Liver (tissue), 9 donors: ENCODE measurements around the gene CELSR2. TPM values are rescaled to one million over a fixed set of nuclear protein-coding genes. Genes with fewer than 3 reads are reported as not detected.

Source experiments
- DNase-seq: peaks from one replicate; pipeline ENCODE4 v3.0.0-alpha.2; 2017; ENCODE audit warnings: low spot score
- H3K27ac ChIP-seq, 2 donors: one replicate each; pipeline ENCODE4 v1.7.0; 2013; ENCODE audit warnings: inconsistent platforms in 2 of 2, low read length in 2 of 2, control low read depth in 1 of 2, low read depth in 1 of 2, mild to moderate bottlenecking in 1 of 2
- H3K27me3 ChIP-seq, 4 donors: one replicate each; pipeline versions ENCODE4 v1.6.1 to v1.7.0; 2013; ENCODE audit warnings: low read length in 3 of 4, inconsistent platforms in 1 of 4, mild to moderate bottlenecking in 1 of 4, moderate library complexity in 1 of 4; ENCODE audit not compliant: control insufficient read depth in 4 of 4, insufficient read depth in 4 of 4
- H3K36me3 ChIP-seq, 4 donors: one replicate each; pipeline versions ENCODE4 v1.6.1 to v1.7.0; 2013; ENCODE audit warnings: low read length in 3 of 4, mild to moderate bottlenecking in 3 of 4, low read depth in 1 of 4, moderate library complexity in 1 of 4; ENCODE audit not compliant: control insufficient read depth in 4 of 4, insufficient read depth in 3 of 4
- H3K4me1 ChIP-seq, 4 donors: one replicate each; pipeline versions ENCODE4 v1.6.1 to v1.7.0; 2013; ENCODE audit warnings: low read length in 3 of 4, mild to moderate bottlenecking in 3 of 4, moderate library complexity in 1 of 4; ENCODE audit not compliant: control insufficient read depth in 4 of 4, insufficient read depth in 4 of 4
- H3K4me3 ChIP-seq, 3 donors: one replicate each; pipeline versions ENCODE4 v1.6.1 to v1.7.0; 2013; ENCODE audit warnings: low read length in 3 of 3, control low read depth in 1 of 3, low read depth in 1 of 3, mild to moderate bottlenecking in 1 of 3
- H3K9ac ChIP-seq, 2 donors: one replicate each; pipeline ENCODE4 v1.7.0; 2013; ENCODE audit warnings: low read length in 2 of 2, mild to moderate bottlenecking in 2 of 2, moderate library complexity in 2 of 2, control low read depth in 1 of 2, low read depth in 1 of 2
- H3K9me3 ChIP-seq, 4 donors: one replicate each; pipeline versions ENCODE4 v1.6.1 to v1.7.0; 2013; ENCODE audit warnings: low read length in 3 of 4; ENCODE audit not compliant: control insufficient read depth in 4 of 4
- EGR1 ChIP-seq, 2 donors: IDR thresholded peaks; 2 replicates each; pipeline ENCODE4 v1.6.1; 2016 to 2018; ENCODE audit warnings: antibody characterized with exemption in 2 of 2, low read depth in 2 of 2
- FOXA1 ChIP-seq: IDR thresholded peaks from 2 replicates; pipeline ENCODE4 v1.6.1; 2016; ENCODE audit warnings: antibody characterized with exemption
- FOXA2 ChIP-seq: IDR thresholded peaks from 2 replicates; pipeline ENCODE4 v1.6.1; 2016; ENCODE audit warnings: antibody characterized with exemption
- GABPA ChIP-seq, 2 donors: IDR thresholded peaks in 1 of 2; conservative IDR thresholded peaks in 1 of 2; 2 replicates each; pipeline ENCODE4 v1.6.1; 2016; ENCODE audit warnings: antibody characterized with exemption in 2 of 2, mild to moderate bottlenecking in 1 of 2, moderate library complexity in 1 of 2
- HNF4A ChIP-seq, 2 donors: conservative IDR thresholded peaks; 2 replicates each; pipeline ENCODE4 v1.6.1; 2016; ENCODE audit warnings: antibody characterized with exemption in 2 of 2, mild to moderate bottlenecking in 2 of 2
- HNF4G ChIP-seq: IDR thresholded peaks from 2 replicates; pipeline ENCODE4 v1.6.1; 2016; ENCODE audit warnings: antibody characterized with exemption
- JUND ChIP-seq, 2 donors: IDR thresholded peaks; 2 replicates each; pipeline ENCODE4 v1.6.1; 2016; ENCODE audit warnings: antibody characterized with exemption in 2 of 2
- NR2F2 ChIP-seq: IDR thresholded peaks from 2 replicates; pipeline ENCODE4 v1.6.1; 2016; ENCODE audit warnings: antibody characterized with exemption
- RAD21 ChIP-seq, 2 donors: IDR thresholded peaks; 2 replicates each; pipeline ENCODE4 v1.6.1; 2016; ENCODE audit warnings: antibody characterized with exemption in 2 of 2, mild to moderate bottlenecking in 2 of 2
- RXRA ChIP-seq, 2 donors: IDR thresholded peaks; 2 replicates each; pipeline ENCODE4 v1.6.1; 2017 to 2018; ENCODE audit warnings: antibody characterized with exemption in 2 of 2, mild to moderate bottlenecking in 1 of 2
- SP1 ChIP-seq: IDR thresholded peaks from 2 replicates; pipeline ENCODE4 v1.6.1; 2018; ENCODE audit warnings: antibody characterized with exemption, mild to moderate bottlenecking
- TAF1 ChIP-seq: conservative IDR thresholded peaks from 2 replicates; pipeline ENCODE4 v1.6.1; 2016; ENCODE audit warnings: antibody characterized with exemption, mild to moderate bottlenecking
- YY1 ChIP-seq: IDR thresholded peaks from 2 replicates; pipeline ENCODE4 v1.6.1; 2016; ENCODE audit warnings: antibody characterized with exemption, mild to moderate bottlenecking
- WGBS: extraction: QIAGEN DNeasy Blood & Tissue Kit; methylation state at CpG from one replicate; pipeline ENCODE4 v1.1.7; 2013; 5-methylcytosine and 5-hydroxymethylcytosine counted together
- polyA plus RNA-seq, 2 donors: library from polyadenylated mRNA; stranded (reverse) in 1 of 2; unstranded in 1 of 2; fragments of 200-250 nt in 1 of 2; fragments of >200 nt in 1 of 2; fragmentation: Nextera tagmentation in 1 of 2; extraction: Ambion mirVana in 1 of 2; gene quantifications; one replicate each; pipeline versions ENCODE4 v1.2.1 to v1.2.3, GENCODE V29; 2013 to 2015
- total RNA-seq, 2 donors: library from RNA; depleted of rRNA; stranded (reverse); fragments of >200 nt; gene quantifications; one replicate each; pipeline ENCODE4 v1.2.3, GENCODE V29; 2014
- TF ChIP-seq, protein P1 (sequence below): fragments of 150-350 bp; IDR thresholded peaks from 2 replicates; pipeline ENCODE4 v1.5.1; 2017; ENCODE audit warnings: improper control_type of control experiment, low read depth, low read length; ENCODE audit not compliant: missing input control
- TF ChIP-seq, protein P2 (sequence below): IDR thresholded peaks from 2 replicates; pipeline ENCODE4 v1.6.1; 2016; ENCODE audit warnings: antibody characterized with exemption
- TF ChIP-seq, protein P3 (sequence below): IDR thresholded peaks from 2 replicates; pipeline ENCODE4 v1.6.1; 2016; ENCODE audit warnings: antibody characterized with exemption
- TF ChIP-seq, protein P4 (sequence below): IDR thresholded peaks from 2 replicates; pipeline ENCODE4 v1.6.1; 2016; ENCODE audit warnings: antibody characterized with exemption
- TF ChIP-seq, protein P5 (sequence below): IDR thresholded peaks from 2 replicates; pipeline ENCODE4 v1.6.1; 2016; ENCODE audit warnings: antibody characterized with exemption, mild to moderate bottlenecking
- donor health status: healthy.
- donor health status: healthy.
- donor health status: healthy.
- donor health status: healthy.
- donor health status: healthy.

Gene CELSR2
- total and polyA plus RNA-seq, 4 donors, result 0.73 to 1.6 (median 1.2) TPM

DNA sequence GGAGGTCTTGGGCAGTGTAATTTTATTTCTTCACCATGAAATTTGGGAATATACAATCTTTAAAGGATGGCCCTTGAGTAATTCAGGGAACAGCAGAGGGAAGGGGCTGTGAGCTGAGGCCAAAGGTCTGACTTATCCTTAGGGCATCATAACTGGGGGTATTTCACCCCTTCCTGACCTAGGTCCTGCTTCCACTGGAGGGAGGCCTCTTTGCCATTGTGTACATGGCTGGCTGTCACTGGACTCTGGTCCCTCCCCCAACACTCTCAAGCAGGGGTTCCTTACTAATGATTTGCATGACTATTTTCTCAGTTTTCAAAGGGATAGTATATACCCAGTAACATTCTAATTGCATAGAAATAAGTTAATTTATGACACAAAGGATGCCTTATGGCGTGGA is 40.8 kb downstream of the CELSR2 start:
- Histone ChIP-seq H3K4me1 (no peaks in the 10 kb centered on the region), H3K27ac (no peak overlapping the region), H3K36me3 (no peaks in the 10 kb centered on the region), H3K9ac (no peak overlapping the region), H3K4me3 (no peak overlapping the region), H3K27me3 (no peaks in the 10 kb centered on the region), H3K9me3 (no peaks in the 10 kb centered on the region)
- WGBS, result 96% methylated on average over 1 of the region's 1 CpG
- TF ChIP-seq, protein P1, sequence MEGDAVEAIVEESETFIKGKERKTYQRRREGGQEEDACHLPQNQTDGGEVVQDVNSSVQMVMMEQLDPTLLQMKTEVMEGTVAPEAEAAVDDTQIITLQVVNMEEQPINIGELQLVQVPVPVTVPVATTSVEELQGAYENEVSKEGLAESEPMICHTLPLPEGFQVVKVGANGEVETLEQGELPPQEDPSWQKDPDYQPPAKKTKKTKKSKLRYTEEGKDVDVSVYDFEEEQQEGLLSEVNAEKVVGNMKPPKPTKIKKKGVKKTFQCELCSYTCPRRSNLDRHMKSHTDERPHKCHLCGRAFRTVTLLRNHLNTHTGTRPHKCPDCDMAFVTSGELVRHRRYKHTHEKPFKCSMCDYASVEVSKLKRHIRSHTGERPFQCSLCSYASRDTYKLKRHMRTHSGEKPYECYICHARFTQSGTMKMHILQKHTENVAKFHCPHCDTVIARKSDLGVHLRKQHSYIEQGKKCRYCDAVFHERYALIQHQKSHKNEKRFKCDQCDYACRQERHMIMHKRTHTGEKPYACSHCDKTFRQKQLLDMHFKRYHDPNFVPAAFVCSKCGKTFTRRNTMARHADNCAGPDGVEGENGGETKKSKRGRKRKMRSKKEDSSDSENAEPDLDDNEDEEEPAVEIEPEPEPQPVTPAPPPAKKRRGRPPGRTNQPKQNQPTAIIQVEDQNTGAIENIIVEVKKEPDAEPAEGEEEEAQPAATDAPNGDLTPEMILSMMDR, result no peak
- TF ChIP-seq, protein P2, sequence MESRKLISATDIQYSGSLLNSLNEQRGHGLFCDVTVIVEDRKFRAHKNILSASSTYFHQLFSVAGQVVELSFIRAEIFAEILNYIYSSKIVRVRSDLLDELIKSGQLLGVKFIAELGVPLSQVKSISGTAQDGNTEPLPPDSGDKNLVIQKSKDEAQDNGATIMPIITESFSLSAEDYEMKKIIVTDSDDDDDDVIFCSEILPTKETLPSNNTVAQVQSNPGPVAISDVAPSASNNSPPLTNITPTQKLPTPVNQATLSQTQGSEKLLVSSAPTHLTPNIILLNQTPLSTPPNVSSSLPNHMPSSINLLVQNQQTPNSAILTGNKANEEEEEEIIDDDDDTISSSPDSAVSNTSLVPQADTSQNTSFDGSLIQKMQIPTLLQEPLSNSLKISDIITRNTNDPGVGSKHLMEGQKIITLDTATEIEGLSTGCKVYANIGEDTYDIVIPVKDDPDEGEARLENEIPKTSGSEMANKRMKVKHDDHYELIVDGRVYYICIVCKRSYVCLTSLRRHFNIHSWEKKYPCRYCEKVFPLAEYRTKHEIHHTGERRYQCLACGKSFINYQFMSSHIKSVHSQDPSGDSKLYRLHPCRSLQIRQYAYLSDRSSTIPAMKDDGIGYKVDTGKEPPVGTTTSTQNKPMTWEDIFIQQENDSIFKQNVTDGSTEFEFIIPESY, result no peak
- no peak for TF ChIP-seq EGR1 (IDR thresholded peaks at IDR 0.05; ENCODE audit: low read depth in 2 of 2)
- no peak for TF ChIP-seq FOXA1
- TF ChIP-seq RAD21 (IDR thresholded peaks at IDR 0.05), result no peak
- TF ChIP-seq JUND (IDR thresholded peaks at IDR 0.05), result no peak
- no peak for TF ChIP-seq FOXA2
- DNase-seq, result no peak

DNA sequence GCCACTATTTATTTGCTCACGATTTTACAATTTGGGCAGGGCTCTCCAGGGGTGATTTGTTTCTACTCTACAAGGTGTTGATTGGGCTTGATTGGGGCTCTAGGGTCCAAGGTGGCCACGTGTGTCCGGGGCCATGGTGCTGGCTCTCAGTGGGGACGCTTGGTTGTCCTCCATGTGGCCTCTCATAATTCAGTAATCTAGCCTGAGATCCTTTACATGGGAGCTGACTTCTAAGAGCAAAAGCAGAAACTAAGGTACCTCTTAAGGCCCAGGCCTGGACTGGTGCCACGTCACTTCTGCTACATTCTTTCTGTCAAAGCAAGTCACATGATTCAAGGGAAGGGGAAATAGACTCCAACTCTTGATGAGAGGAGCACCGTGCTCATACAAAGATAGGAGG is 41.7 kb downstream of the CELSR2 start:
- TF ChIP-seq SP1, result no peak
- TF ChIP-seq EGR1 (IDR thresholded peaks at IDR 0.05; ENCODE audit: low read depth in 2 of 2), result no peak
- TF ChIP-seq, protein P1, result no peak
- TF ChIP-seq, protein P3, sequence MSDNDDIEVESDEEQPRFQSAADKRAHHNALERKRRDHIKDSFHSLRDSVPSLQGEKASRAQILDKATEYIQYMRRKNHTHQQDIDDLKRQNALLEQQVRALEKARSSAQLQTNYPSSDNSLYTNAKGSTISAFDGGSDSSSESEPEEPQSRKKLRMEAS, result no peak
- no peak for TF ChIP-seq NR2F2
- TF ChIP-seq, protein P4, sequence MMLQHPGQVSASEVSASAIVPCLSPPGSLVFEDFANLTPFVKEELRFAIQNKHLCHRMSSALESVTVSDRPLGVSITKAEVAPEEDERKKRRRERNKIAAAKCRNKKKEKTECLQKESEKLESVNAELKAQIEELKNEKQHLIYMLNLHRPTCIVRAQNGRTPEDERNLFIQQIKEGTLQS, result no peak
- TF ChIP-seq, protein P2, result no peak
- no peak for TF ChIP-seq RXRA (IDR thresholded peaks at IDR 0.05)
- no peak for TF ChIP-seq HNF4A (conservative IDR thresholded peaks at IDR 0.05)
- TF ChIP-seq, protein P5, sequence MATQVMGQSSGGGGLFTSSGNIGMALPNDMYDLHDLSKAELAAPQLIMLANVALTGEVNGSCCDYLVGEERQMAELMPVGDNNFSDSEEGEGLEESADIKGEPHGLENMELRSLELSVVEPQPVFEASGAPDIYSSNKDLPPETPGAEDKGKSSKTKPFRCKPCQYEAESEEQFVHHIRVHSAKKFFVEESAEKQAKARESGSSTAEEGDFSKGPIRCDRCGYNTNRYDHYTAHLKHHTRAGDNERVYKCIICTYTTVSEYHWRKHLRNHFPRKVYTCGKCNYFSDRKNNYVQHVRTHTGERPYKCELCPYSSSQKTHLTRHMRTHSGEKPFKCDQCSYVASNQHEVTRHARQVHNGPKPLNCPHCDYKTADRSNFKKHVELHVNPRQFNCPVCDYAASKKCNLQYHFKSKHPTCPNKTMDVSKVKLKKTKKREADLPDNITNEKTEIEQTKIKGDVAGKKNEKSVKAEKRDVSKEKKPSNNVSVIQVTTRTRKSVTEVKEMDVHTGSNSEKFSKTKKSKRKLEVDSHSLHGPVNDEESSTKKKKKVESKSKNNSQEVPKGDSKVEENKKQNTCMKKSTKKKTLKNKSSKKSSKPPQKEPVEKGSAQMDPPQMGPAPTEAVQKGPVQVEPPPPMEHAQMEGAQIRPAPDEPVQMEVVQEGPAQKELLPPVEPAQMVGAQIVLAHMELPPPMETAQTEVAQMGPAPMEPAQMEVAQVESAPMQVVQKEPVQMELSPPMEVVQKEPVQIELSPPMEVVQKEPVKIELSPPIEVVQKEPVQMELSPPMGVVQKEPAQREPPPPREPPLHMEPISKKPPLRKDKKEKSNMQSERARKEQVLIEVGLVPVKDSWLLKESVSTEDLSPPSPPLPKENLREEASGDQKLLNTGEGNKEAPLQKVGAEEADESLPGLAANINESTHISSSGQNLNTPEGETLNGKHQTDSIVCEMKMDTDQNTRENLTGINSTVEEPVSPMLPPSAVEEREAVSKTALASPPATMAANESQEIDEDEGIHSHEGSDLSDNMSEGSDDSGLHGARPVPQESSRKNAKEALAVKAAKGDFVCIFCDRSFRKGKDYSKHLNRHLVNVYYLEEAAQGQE, result no peak
- no peak for TF ChIP-seq GABPA (IDR thresholded peaks at IDR 0.05 in 1 of 2, conservative IDR thresholded peaks at IDR 0.05 in 1 of 2)
- no peak for TF ChIP-seq YY1
- no peak for TF ChIP-seq FOXA2
- TF ChIP-seq HNF4G, result no peak
- TF ChIP-seq RAD21 (IDR thresholded peaks at IDR 0.05), result no peak
- no peak for TF ChIP-seq FOXA1
- no peak for TF ChIP-seq JUND (IDR thresholded peaks at IDR 0.05)
- TF ChIP-seq TAF1, result no peak
- WGBS, result 77% methylated on average over 6 of the region's 6 CpGs

More for the DNA sequence above, 41.7 kb downstream of the CELSR2 start:
- Histone ChIP-seq H3K36me3 (no peaks in the 10 kb centered on the region), H3K27ac (no peak overlapping the region), H3K4me1 (no peaks in the 10 kb centered on the region), H3K4me3 (no peak overlapping the region), H3K27me3 (no peaks in the 10 kb centered on the region), H3K9me3 (no peaks in the 10 kb centered on the region), H3K9ac (no peak overlapping the region)
- no peak for DNase-seq
